Measurements from ENCODE around the gene TFEB. TPM values are rescaled to one million over a fixed set of nuclear protein-coding genes. Genes with fewer than 3 reads are reported as not detected.

TFEB gene
- total RNA-seq, 1 experiment from 2014 or later, result 1.8 TPM

- no TSS peak for BruUV-seq (replicated peaks)
- no peaks in the 10 kb centered on the region for H3K36me3 ChIP-seq (ENCODE audit: insufficient read depth, low read length, poor library complexity, severe bottlenecking)
- TF ChIP-seq CTCF (conservative IDR thresholded peaks at IDR 0.05; ENCODE audit: low read depth, low read length), result no peak
- no peak for TF ChIP-seq EZH2 (IDR thresholded peaks at IDR 0.05; ENCODE audit: borderline replicate concordance, low read depth, low read length, poor library complexity, severe bottlenecking)
- peak overlapping the region; percentile 54 for H3K27ac ChIP-seq (ENCODE audit: low read depth, low read length, poor library complexity, severe bottlenecking)
- no peaks in the 10 kb centered on the region for H3K27me3 ChIP-seq (replicated peaks; ENCODE audit: insufficient read depth, low read depth, low read length, poor library complexity)
- POLR2A ChIA-PET (ENCODE audit: low non-redundant PET), result interaction anchor here (0.5 to 0.6 kb wide), 2 partner anchors 34 to 175 kb away, joined by 3 to 6 read pairs; no protein-coding TSS in a partner anchor
- peak; percentile 80 for DNase-seq (ENCODE audit: low spot score)
- no peaks in the 10 kb centered on the region for H3K9me3 ChIP-seq (ENCODE audit: low read depth, low read length, poor library complexity, severe bottlenecking)
- CTCF ChIA-PET, result interaction anchor here (0.6 to 1.9 kb wide), 9 partner anchors 15 to 1157 kb away, joined by 3 to 8 read pairs (median 4); a partner anchor contains a TSS
- intact Hi-C loops (cut with micrococcal nuclease; ENCODE audit: unreplicated experiment), result no loop called here
- H3K4me1 ChIP-seq (ENCODE audit: insufficient read depth, low read length, poor library complexity, severe bottlenecking), result peaks cover 31% of the 10 kb centered on the region
- peak overlapping the region; percentile 74 for H3K4me3 ChIP-seq (ENCODE audit: low read depth, low read length, poor library complexity, severe bottlenecking)
These were observed 1.4 kb downstream of the TFEB start for GRCh38 chr6:41733707-41734665.

- DNase-seq (ENCODE audit: low spot score), result no peak
- H3K36me3 ChIP-seq (ENCODE audit: insufficient read depth, low read length, poor library complexity, severe bottlenecking), result no peaks in the 10 kb centered on the region
- no peaks in the 10 kb centered on the region for H3K27me3 ChIP-seq (replicated peaks; ENCODE audit: insufficient read depth, low read depth, low read length, poor library complexity)
- intact Hi-C loops (cut with micrococcal nuclease; ENCODE audit: unreplicated experiment), result no loop called here
- no peaks in the 10 kb centered on the region for H3K9me3 ChIP-seq (ENCODE audit: low read depth, low read length, poor library complexity, severe bottlenecking)
- TF ChIP-seq EZH2 (IDR thresholded peaks at IDR 0.05; ENCODE audit: borderline replicate concordance, low read depth, low read length, poor library complexity, severe bottlenecking) (no peak), CTCF (conservative IDR thresholded peaks at IDR 0.05; ENCODE audit: low read depth, low read length) (no peak)
- POLR2A ChIA-PET (ENCODE audit: low non-redundant PET), result no interaction called here
- peaks cover 31% of the 10 kb centered on the region for H3K4me1 ChIP-seq (ENCODE audit: insufficient read depth, low read length, poor library complexity, severe bottlenecking)
- H3K4me3 ChIP-seq (ENCODE audit: low read depth, low read length, poor library complexity, severe bottlenecking), result peak overlapping the region; percentile 74
- BruUV-seq (replicated peaks), result no TSS peak
- CTCF ChIA-PET, result interaction anchor here (0.6 to 1.9 kb wide), 2 partner anchors 131 to 385 kb away, joined by 3 to 8 read pairs; no protein-coding TSS in a partner anchor
- peak overlapping the region; percentile 54 for H3K27ac ChIP-seq (ENCODE audit: low read depth, low read length, poor library complexity, severe bottlenecking)
These were observed 2.1 kb downstream of the TFEB start for GRCh38 chr6:41733360-41733706.

- no peak for TF ChIP-seq CTCF (conservative IDR thresholded peaks at IDR 0.05; ENCODE audit: low read depth, low read length)
- no peak for TF ChIP-seq EZH2 (IDR thresholded peaks at IDR 0.05; ENCODE audit: borderline replicate concordance, low read depth, low read length, poor library complexity, severe bottlenecking)
- no peak overlapping the region for H3K4me3 ChIP-seq (ENCODE audit: low read depth, low read length, poor library complexity, severe bottlenecking)
- no peaks in the 10 kb centered on the region for H3K27me3 ChIP-seq (replicated peaks; ENCODE audit: insufficient read depth, low read depth, low read length, poor library complexity)
- CTCF ChIA-PET, result no interaction called here
- peaks cover 31% of the 10 kb centered on the region for H3K4me1 ChIP-seq (ENCODE audit: insufficient read depth, low read length, poor library complexity, severe bottlenecking)
- BruUV-seq (replicated peaks), result no TSS peak
- no peaks in the 10 kb centered on the region for H3K9me3 ChIP-seq (ENCODE audit: low read depth, low read length, poor library complexity, severe bottlenecking)
- intact Hi-C loops (cut with micrococcal nuclease; ENCODE audit: unreplicated experiment), result no loop called here
- POLR2A ChIA-PET (ENCODE audit: low non-redundant PET), result no interaction called here
- H3K27ac ChIP-seq (ENCODE audit: low read depth, low read length, poor library complexity, severe bottlenecking), result peak overlapping the region; percentile 54
- H3K36me3 ChIP-seq (ENCODE audit: insufficient read depth, low read length, poor library complexity, severe bottlenecking), result no peaks in the 10 kb centered on the region
- DNase-seq (ENCODE audit: low spot score), result no peak
These were observed 2.6 kb downstream of the TFEB start for GRCh38 chr6:41732591-41733359.
